ENCODE results near the gene RSRC1. TPM values are rescaled to one million over a fixed set of nuclear protein-coding genes. Genes with fewer than 3 reads are reported as not detected.
"Not testable (repeated sequence)": the region's sequence is repeated elsewhere in the genome, so short reads cannot be mapped to it uniquely, and the experiment has no call there.

The RSRC1 gene
- total and polyA plus RNA-seq, 2 donors (not counting 1 experiment from before 2014, with no cell fraction given) = 4.5 to 54.6 TPM

DNA sequence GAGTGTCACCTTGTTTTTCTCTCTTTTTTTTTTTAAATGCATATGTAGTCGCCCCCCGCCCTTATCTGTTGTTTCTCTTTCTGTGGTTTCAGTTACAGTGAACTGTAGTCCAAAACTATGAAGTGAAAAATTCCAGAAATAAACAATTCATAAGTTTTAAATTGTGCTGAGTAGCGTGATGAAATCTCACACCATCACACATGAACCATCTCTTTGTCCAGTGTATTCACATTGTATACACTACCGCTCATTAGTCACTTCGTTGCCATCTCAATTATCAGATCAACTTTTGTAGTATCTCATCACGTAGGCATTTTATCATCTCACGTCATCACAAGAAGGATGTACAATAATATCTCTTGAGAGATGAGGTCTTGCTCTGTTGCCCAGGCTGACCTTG, 398.6 kb downstream of the RSRC1 start:
- Histone ChIP-seq H3K27me3 (replicated peaks in 1 of 4; ENCODE audit: control extremely low read depth in 1 of 4, control insufficient read depth in 3 of 4, insufficient read depth in 4 of 4, low read length in 3 of 4) (no peaks in the 10 kb centered on the region), H3K4me1 (ENCODE audit: control insufficient read depth in 2 of 2, insufficient read depth in 2 of 2, low read length in 2 of 2) (no peaks in the 10 kb centered on the region), H2AFZ (ENCODE audit: insufficient read depth, low read depth, low read length, poor library complexity, severe bottlenecking) (no peak overlapping the region), H3K9ac (ENCODE audit: low read length) (no peak overlapping the region), H3K4me3 (ENCODE audit: control extremely low read depth in 1 of 5, extremely low read depth in 1 of 5, insufficient read depth in 1 of 5, low read depth in 2 of 5, low read length in 4 of 5) (no peak overlapping the region), H3K79me2 (ENCODE audit: control insufficient read depth, insufficient read depth, low read length) (no peaks in the 10 kb centered on the region), H3K4me2 (replicated peaks; ENCODE audit: low read depth, low read length, poor library complexity, severe bottlenecking) (no peak overlapping the region), H4K20me1 (ENCODE audit: control insufficient read depth, insufficient read depth, low read length, poor library complexity, severe bottlenecking) (no peaks in the 10 kb centered on the region), H3K27ac (ENCODE audit: low read length in 2 of 2) (no peak overlapping the region), H3K36me3 (replicated peaks in 1 of 2; ENCODE audit: control extremely low read depth in 1 of 2, control insufficient read depth in 1 of 2, extremely low read depth in 1 of 2, insufficient read depth in 2 of 2, low read length in 1 of 2) (no peaks in the 10 kb centered on the region), H3K9me3 (ENCODE audit: control extremely low read depth in 1 of 3, control insufficient read depth in 2 of 3, insufficient read depth in 1 of 3, low read length in 2 of 3) (no peaks in the 10 kb centered on the region)
- no peak overlapping the region for H3K27ac Mint-ChIP-seq
- intact Hi-C loops (cut with micrococcal nuclease) = no loop called here
- H3K4me1 Mint-ChIP-seq = no peaks in the 10 kb centered on the region
- TF ChIP-seq, protein P1, sequence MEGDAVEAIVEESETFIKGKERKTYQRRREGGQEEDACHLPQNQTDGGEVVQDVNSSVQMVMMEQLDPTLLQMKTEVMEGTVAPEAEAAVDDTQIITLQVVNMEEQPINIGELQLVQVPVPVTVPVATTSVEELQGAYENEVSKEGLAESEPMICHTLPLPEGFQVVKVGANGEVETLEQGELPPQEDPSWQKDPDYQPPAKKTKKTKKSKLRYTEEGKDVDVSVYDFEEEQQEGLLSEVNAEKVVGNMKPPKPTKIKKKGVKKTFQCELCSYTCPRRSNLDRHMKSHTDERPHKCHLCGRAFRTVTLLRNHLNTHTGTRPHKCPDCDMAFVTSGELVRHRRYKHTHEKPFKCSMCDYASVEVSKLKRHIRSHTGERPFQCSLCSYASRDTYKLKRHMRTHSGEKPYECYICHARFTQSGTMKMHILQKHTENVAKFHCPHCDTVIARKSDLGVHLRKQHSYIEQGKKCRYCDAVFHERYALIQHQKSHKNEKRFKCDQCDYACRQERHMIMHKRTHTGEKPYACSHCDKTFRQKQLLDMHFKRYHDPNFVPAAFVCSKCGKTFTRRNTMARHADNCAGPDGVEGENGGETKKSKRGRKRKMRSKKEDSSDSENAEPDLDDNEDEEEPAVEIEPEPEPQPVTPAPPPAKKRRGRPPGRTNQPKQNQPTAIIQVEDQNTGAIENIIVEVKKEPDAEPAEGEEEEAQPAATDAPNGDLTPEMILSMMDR (IDR thresholded peaks at IDR 0.05) = no peak
- no peak for TF ChIP-seq EZH2 (IDR thresholded peaks at IDR 0.05; ENCODE audit: borderline replicate concordance, insufficient read depth, low read depth, low read length, poor library complexity, severe bottlenecking)
- H3K9me3 Mint-ChIP-seq (ENCODE audit: insufficient read depth) = peaks cover 2% of the 10 kb centered on the region
- CTCF ChIA-PET = no interaction called here
- WGBS (ENCODE audit: insufficient coverage) = 95% methylated on average over 2 of the region's 7 CpGs
- no peak overlapping the region for H3K4me3 Mint-ChIP-seq
- H3K27me3 Mint-ChIP-seq = no peaks in the 10 kb centered on the region
- no peak for DNase-seq
- POLR2A ChIA-PET = no interaction called here
- ATAC-seq (ENCODE audit: low read depth) = no peak

DNA sequence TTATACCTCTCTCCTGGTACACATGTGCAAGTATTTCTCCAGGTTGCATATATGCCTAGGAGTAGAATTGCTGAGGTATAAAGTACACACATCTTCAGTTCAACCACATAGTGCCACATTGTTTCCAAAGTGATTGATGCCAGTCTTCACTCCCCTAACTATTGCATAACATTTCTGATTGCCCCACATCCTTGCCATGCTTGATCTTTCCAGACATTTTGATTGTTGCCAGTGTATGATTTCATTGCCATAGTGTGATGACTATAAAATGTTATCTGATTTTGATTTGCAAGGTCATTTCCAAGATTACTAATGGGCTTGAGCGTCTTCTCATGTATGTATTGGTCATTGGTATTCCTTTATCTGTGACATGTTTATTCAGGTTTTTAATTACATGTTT, 400.0 kb downstream of the RSRC1 start:
- no peak overlapping the region for H3K4me3 ChIP-seq (ENCODE audit: control extremely low read depth in 1 of 5, extremely low read depth in 1 of 5, insufficient read depth in 1 of 5, low read depth in 2 of 5, low read length in 4 of 5)
- no peaks in the 10 kb centered on the region for H3K36me3 ChIP-seq (replicated peaks in 1 of 2; ENCODE audit: control extremely low read depth in 1 of 2, control insufficient read depth in 1 of 2, extremely low read depth in 1 of 2, insufficient read depth in 2 of 2, low read length in 1 of 2)
- POLR2A ChIA-PET = no interaction called here
- DNase-seq (no peak), ATAC-seq (ENCODE audit: low read depth) (no peak)
- H3K4me1 ChIP-seq (ENCODE audit: control insufficient read depth in 2 of 2, insufficient read depth in 2 of 2, low read length in 2 of 2) = no peaks in the 10 kb centered on the region
- Mint-ChIP-seq H3K27me3 (no peaks in the 10 kb centered on the region), H3K9me3 (ENCODE audit: insufficient read depth) (peaks cover 5% of the 10 kb centered on the region), H3K27ac (no peak overlapping the region), H3K4me3 (no peak overlapping the region), H3K4me1 (no peaks in the 10 kb centered on the region)
- H2AFZ ChIP-seq (ENCODE audit: insufficient read depth, low read depth, low read length, poor library complexity, severe bottlenecking) = no peak overlapping the region
- TF ChIP-seq EZH2 (IDR thresholded peaks at IDR 0.05; ENCODE audit: borderline replicate concordance, insufficient read depth, low read depth, low read length, poor library complexity, severe bottlenecking) = no peak
- TF ChIP-seq, protein P1 (IDR thresholded peaks at IDR 0.05) = no peak
- H3K9me3 ChIP-seq (ENCODE audit: control extremely low read depth in 1 of 3, control insufficient read depth in 2 of 3, insufficient read depth in 1 of 3, low read length in 2 of 3) = no peaks in the 10 kb centered on the region
- no peaks in the 10 kb centered on the region for H4K20me1 ChIP-seq (ENCODE audit: control insufficient read depth, insufficient read depth, low read length, poor library complexity, severe bottlenecking)
- no peaks in the 10 kb centered on the region for H3K79me2 ChIP-seq (ENCODE audit: control insufficient read depth, insufficient read depth, low read length)
- WGBS (ENCODE audit: insufficient coverage) = no CpG with 5 or more reads among the region's 1 CpG
- CTCF ChIA-PET = no interaction called here
- no peak overlapping the region for H3K4me2 ChIP-seq (replicated peaks; ENCODE audit: low read depth, low read length, poor library complexity, severe bottlenecking)
- intact Hi-C loops (cut with micrococcal nuclease) = no loop called here
- H3K27me3 ChIP-seq (replicated peaks in 1 of 4; ENCODE audit: control extremely low read depth in 1 of 4, control insufficient read depth in 3 of 4, insufficient read depth in 4 of 4, low read length in 3 of 4) = no peaks in the 10 kb centered on the region
- no peak overlapping the region for H3K9ac ChIP-seq (ENCODE audit: low read length)
- no peak overlapping the region for H3K27ac ChIP-seq (ENCODE audit: low read length in 2 of 2)

DNA sequence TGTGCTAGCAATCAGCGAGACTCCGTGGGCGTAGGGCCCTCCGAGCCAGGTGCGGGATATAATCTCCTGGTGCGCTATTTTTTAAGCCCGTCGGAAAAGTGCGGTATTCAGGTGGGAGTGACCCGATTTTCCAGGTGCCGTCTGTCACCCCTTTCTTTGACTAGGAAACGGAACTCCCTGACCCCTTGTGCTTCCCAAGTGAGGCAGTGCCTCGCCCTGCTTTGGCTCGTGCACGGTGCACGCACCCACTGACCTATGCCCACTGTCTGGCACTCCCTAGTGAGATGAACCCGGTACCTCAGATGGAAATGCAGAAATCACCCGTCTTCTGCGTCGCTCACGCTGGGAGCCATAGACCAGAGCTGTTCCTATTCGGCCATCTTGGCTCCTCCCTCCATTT, 406.8 kb downstream of the RSRC1 start:
- intact Hi-C loops (cut with micrococcal nuclease); DNase-seq; H3K9me3 ChIP-seq (ENCODE audit: control extremely low read depth in 1 of 3, control insufficient read depth in 2 of 3, insufficient read depth in 1 of 3, low read length in 2 of 3); H3K27me3 ChIP-seq (replicated peaks in 1 of 4; ENCODE audit: control extremely low read depth in 1 of 4, control insufficient read depth in 3 of 4, insufficient read depth in 4 of 4, low read length in 3 of 4); H3K4me1 ChIP-seq (ENCODE audit: control insufficient read depth in 2 of 2, insufficient read depth in 2 of 2, low read length in 2 of 2); ATAC-seq (ENCODE audit: low read depth); H3K27ac Mint-ChIP-seq; H3K79me2 ChIP-seq (ENCODE audit: control insufficient read depth, insufficient read depth, low read length); H3K4me3 ChIP-seq (ENCODE audit: control extremely low read depth in 1 of 5, extremely low read depth in 1 of 5, insufficient read depth in 1 of 5, low read depth in 2 of 5, low read length in 4 of 5); H4K20me1 ChIP-seq (ENCODE audit: control insufficient read depth, insufficient read depth, low read length, poor library complexity, severe bottlenecking); H3K27ac ChIP-seq (ENCODE audit: low read length in 2 of 2); H3K36me3 ChIP-seq (replicated peaks in 1 of 2; ENCODE audit: control extremely low read depth in 1 of 2, control insufficient read depth in 1 of 2, extremely low read depth in 1 of 2, insufficient read depth in 2 of 2, low read length in 1 of 2); H3K9ac ChIP-seq (ENCODE audit: low read length); CTCF ChIA-PET; H3K4me3 Mint-ChIP-seq; POLR2A ChIA-PET; H3K9me3 Mint-ChIP-seq (ENCODE audit: insufficient read depth); H2AFZ ChIP-seq (ENCODE audit: insufficient read depth, low read depth, low read length, poor library complexity, severe bottlenecking); H3K4me2 ChIP-seq (replicated peaks; ENCODE audit: low read depth, low read length, poor library complexity, severe bottlenecking); H3K27me3 Mint-ChIP-seq; H3K4me1 Mint-ChIP-seq: not testable (repeated sequence)
- WGBS (ENCODE audit: insufficient coverage) = 91% methylated on average over 12 of the region's 22 CpGs
